ENCODE results near the gene NT5DC4. TPM values are rescaled to one million over a fixed set of nuclear protein-coding genes. Genes with fewer than 3 reads are reported as not detected.

Gene NT5DC4
- total RNA-seq, 1 experiment from 2014 or later: 0.04 TPM

DNA sequence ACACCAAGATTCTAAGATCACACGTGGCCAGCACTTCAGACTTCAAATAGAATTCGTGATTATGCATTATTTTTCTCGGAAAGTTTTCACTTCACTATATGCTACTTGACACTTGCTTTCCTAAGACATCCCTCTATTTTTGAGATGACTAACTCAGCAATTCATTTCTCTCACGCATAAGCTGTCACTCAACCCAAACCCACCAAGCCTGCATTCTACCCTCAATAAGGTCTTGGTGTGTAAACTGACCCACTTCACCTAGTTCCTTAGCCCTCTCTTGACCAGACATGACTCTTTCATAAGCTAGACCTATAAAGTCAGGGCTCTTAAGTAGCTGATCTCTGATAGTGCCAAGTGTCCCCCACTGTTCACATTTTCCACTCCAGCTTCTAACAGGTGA lies 31.8 kb downstream of the NT5DC4 start:
- POLR2A ChIA-PET (ENCODE audit: unreplicated experiment): interaction anchor here (0.6 kb wide), 1 partner anchor 176 kb away, joined by 3 read pairs; no protein-coding TSS in a partner anchor
- no peak for DNase-seq
- peaks cover 4% of the 10 kb centered on the region; the same call in 1 of the 2 replicates for H4K20me1 ChIP-seq (ENCODE audit: low read length)
- H3K79me2 ChIP-seq (ENCODE audit: low read length): peaks cover 52% of the 10 kb centered on the region
- H3K36me3 ChIP-seq (ENCODE audit: low read depth, low read length): peaks cover 83% of the 10 kb centered on the region
- H2AFZ ChIP-seq (ENCODE audit: low read length): no peak overlapping the region
- no peak overlapping the region for H3K27ac ChIP-seq (ENCODE audit: low read length)
- no TSS peak for BruUV-seq (replicated peaks)
- no peak for ATAC-seq
- no peaks in the 10 kb centered on the region for H3K9me3 ChIP-seq (ENCODE audit: low read length)
- intact Hi-C loops (cut with micrococcal nuclease): no loop called here
- no peaks in the 10 kb centered on the region for H3K27me3 ChIP-seq (ENCODE audit: low read length)
- CTCF ChIA-PET: interaction anchor here (0.9 kb wide), 1 partner anchor 189 kb away, joined by 3 read pairs; no protein-coding TSS in a partner anchor
- H3K9me2 ChIP-seq (replicated peaks; ENCODE audit: low read length): no peaks in the 10 kb centered on the region
- no peak overlapping the region for H3K4me2 ChIP-seq (ENCODE audit: low read length)
- H3F3A ChIP-seq (ENCODE audit: low read length, unreplicated experiment): peaks cover 5% of the 10 kb centered on the region
- no peak overlapping the region for H3K4me3 ChIP-seq (ENCODE audit: low read length)
- H3K4me1 ChIP-seq (ENCODE audit: insufficient read depth, low read length): no peaks in the 10 kb centered on the region
- no peak overlapping the region for H3K9ac ChIP-seq (ENCODE audit: low read length)
- TF ChIP-seq EZH2 (IDR thresholded peaks at IDR 0.05; ENCODE audit: low read length, unreplicated experiment): no peak
- no peak for TF ChIP-seq EZH2phosphoT487 (IDR thresholded peaks at IDR 0.05; ENCODE audit: borderline replicate concordance, low read length)
- TF ChIP-seq CTCF (conservative IDR thresholded peaks at IDR 0.05; ENCODE audit: low read depth, low read length): no peak

DNA sequence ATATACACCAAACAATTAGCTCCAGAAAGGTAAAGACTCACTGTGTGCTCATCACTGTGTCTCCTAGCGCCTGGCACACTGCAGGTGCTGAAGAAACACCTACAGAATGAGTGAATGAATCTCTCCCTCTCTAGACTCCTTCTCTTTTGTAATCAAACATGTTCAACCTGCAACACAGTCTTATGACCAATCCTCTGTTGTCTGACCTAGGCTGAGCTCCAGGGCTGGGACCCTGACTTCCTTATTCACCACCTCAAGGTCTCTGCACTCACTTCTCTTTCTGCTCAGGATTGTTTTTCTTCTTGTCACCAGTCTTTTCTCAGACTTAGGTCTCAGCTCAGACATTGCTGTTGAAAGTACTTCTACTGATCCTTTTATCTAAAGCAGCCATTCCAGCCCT lies 33.7 kb downstream of the NT5DC4 start:
- CTCF ChIA-PET: no interaction called here
- Histone ChIP-seq H3F3A (ENCODE audit: low read length, unreplicated experiment) (peaks cover 5% of the 10 kb centered on the region), H3K36me3 (ENCODE audit: low read depth, low read length) (peaks cover 83% of the 10 kb centered on the region), H3K79me2 (ENCODE audit: low read length) (peaks cover 52% of the 10 kb centered on the region), H3K4me1 (ENCODE audit: insufficient read depth, low read length) (no peaks in the 10 kb centered on the region), H3K4me2 (ENCODE audit: low read length) (no peak overlapping the region), H2AFZ (ENCODE audit: low read length) (no peak overlapping the region), H4K20me1 (ENCODE audit: low read length) (no peaks in the 10 kb centered on the region), H3K27ac (ENCODE audit: low read length) (no peak overlapping the region), H3K9ac (ENCODE audit: low read length) (no peak overlapping the region), H3K9me2 (replicated peaks; ENCODE audit: low read length) (no peaks in the 10 kb centered on the region), H3K27me3 (ENCODE audit: low read length) (no peaks in the 10 kb centered on the region), H3K9me3 (ENCODE audit: low read length) (no peaks in the 10 kb centered on the region), H3K4me3 (ENCODE audit: low read length) (no peak overlapping the region)
- TF ChIP-seq EZH2 (IDR thresholded peaks at IDR 0.05; ENCODE audit: low read length, unreplicated experiment) (no peak), CTCF (conservative IDR thresholded peaks at IDR 0.05; ENCODE audit: low read depth, low read length) (no peak), EZH2phosphoT487 (IDR thresholded peaks at IDR 0.05; ENCODE audit: borderline replicate concordance, low read length) (no peak)
- POLR2A ChIA-PET (ENCODE audit: unreplicated experiment): no interaction called here
- ATAC-seq: no peak
- DNase-seq: no peak
- BruUV-seq (replicated peaks): no TSS peak
- intact Hi-C loops (cut with micrococcal nuclease): no loop called here

DNA sequence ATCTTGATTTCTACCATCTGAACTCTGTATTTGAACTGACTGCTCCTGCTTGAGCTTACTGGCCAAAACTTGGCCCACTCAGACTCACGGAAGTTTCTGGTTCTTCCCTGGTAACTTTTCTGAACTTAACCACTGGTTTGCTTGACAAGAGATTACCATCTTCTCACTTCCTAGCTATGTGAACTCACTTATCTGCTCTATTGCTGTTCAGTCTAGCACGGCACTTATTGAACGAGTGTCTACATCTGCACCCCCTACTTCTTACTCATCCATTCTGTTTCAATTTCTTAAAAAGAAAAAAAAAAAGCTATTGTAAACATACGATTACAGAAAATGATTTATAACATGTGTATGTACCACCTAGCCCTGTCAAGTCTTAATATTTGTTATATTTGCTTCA lies 34.6 kb downstream of the NT5DC4 start:
- CTCF ChIA-PET: no interaction called here
- H4K20me1 ChIP-seq (ENCODE audit: low read length): no peaks in the 10 kb centered on the region
- POLR2A ChIA-PET (ENCODE audit: unreplicated experiment): no interaction called here
- no peaks in the 10 kb centered on the region for H3K9me3 ChIP-seq (ENCODE audit: low read length)
- no peak overlapping the region for H3K9ac ChIP-seq (ENCODE audit: low read length)
- H3K27ac ChIP-seq (ENCODE audit: low read length): no peak overlapping the region
- H3K4me1 ChIP-seq (ENCODE audit: insufficient read depth, low read length): no peaks in the 10 kb centered on the region
- peaks cover 86% of the 10 kb centered on the region for H3K36me3 ChIP-seq (ENCODE audit: low read depth, low read length)
- no peak for ATAC-seq
- H3K27me3 ChIP-seq (ENCODE audit: low read length): no peaks in the 10 kb centered on the region
- intact Hi-C loops (cut with micrococcal nuclease): no loop called here
- H3K9me2 ChIP-seq (replicated peaks; ENCODE audit: low read length): no peaks in the 10 kb centered on the region
- BruUV-seq (replicated peaks): no TSS peak
- no peak overlapping the region for H2AFZ ChIP-seq (ENCODE audit: low read length)
- DNase-seq: no peak
- no peak for TF ChIP-seq EZH2 (IDR thresholded peaks at IDR 0.05; ENCODE audit: low read length, unreplicated experiment)
- no peak for TF ChIP-seq CTCF (conservative IDR thresholded peaks at IDR 0.05; ENCODE audit: low read depth, low read length)
- no peak for TF ChIP-seq EZH2phosphoT487 (IDR thresholded peaks at IDR 0.05; ENCODE audit: borderline replicate concordance, low read length)
- no peak overlapping the region for H3K4me3 ChIP-seq (ENCODE audit: low read length)
- no peak overlapping the region for H3K4me2 ChIP-seq (ENCODE audit: low read length)
- peaks cover under 1% of the 10 kb centered on the region for H3F3A ChIP-seq (ENCODE audit: low read length, unreplicated experiment)
- H3K79me2 ChIP-seq (ENCODE audit: low read length): peaks cover 60% of the 10 kb centered on the region

All from PC-3 (cell line).